ENCODE data around the gene NID2. TPM values are rescaled to one million over a fixed set of nuclear protein-coding genes. Genes with fewer than 3 reads are reported as not detected.

Gene NID2
- total RNA-seq, 1 experiment from 2014 or later, result 6.6 TPM

- H3K27ac Mint-ChIP-seq, result no peak overlapping the region; a peak in 1 of 7 replicates
- H3K79me2 ChIP-seq (ENCODE audit: insufficient read depth, low read length), result no peaks in the 10 kb centered on the region
Measured at GRCh38 chr14:51960866-51961265, 108.0 kb downstream of the NID2 start.

More at GRCh38 chr14:51960866-51961265, 108.0 kb downstream of the NID2 start:
- no peaks in the 10 kb centered on the region for H3K4me1 ChIP-seq (ENCODE audit: insufficient read depth, low read length)
- no peak overlapping the region for H3K4me2 ChIP-seq (ENCODE audit: insufficient read depth, insufficient read length, low read length)
- Mint-ChIP-seq H3K4me3 (no peak overlapping the region), H3K9me3 (peaks cover 19 to 25% of the 10 kb centered on the region in 2 experiments), H3K27me3 (ENCODE audit: low read depth) (no peaks in the 10 kb centered on the region), H3K36me3 (ENCODE audit: insufficient read depth in 1 of 3, low read depth in 3 of 3) (peaks cover 16 to 33% (median 19%) of the 10 kb centered on the region in 3 experiments), H3K4me1 (peaks cover 0 to 8% of the 10 kb centered on the region in 2 experiments; a peak in 1 of 4 replicates)
- no peak overlapping the region for H3K18ac ChIP-seq (ENCODE audit: insufficient read length, low read depth, low read length)
- no peak overlapping the region for H3K4ac ChIP-seq (ENCODE audit: low read depth, low read length)
- no peak for DNase-seq
- no peak overlapping the region for H4K5ac ChIP-seq (ENCODE audit: insufficient read length, low read depth, low read length)
- no peak overlapping the region for H4K8ac ChIP-seq (replicated peaks; ENCODE audit: insufficient read length, low read depth, low read length)
- no peak overlapping the region for H2AFZ ChIP-seq (ENCODE audit: low read length)
- H4K20me1 ChIP-seq (ENCODE audit: control insufficient read depth, insufficient read depth, insufficient read length), result no peaks in the 10 kb centered on the region
- H3K79me1 ChIP-seq (ENCODE audit: insufficient read depth, low read depth, low read length, poor library complexity, severe bottlenecking), result no peaks in the 10 kb centered on the region
- no peak overlapping the region for H3K56ac ChIP-seq (ENCODE audit: insufficient read length, low read depth, low read length)
- no peak for TF ChIP-seq CTCF (conservative IDR thresholded peaks at IDR 0.05)
- H2BK12ac ChIP-seq (ENCODE audit: insufficient read length, low read depth, low read length), result no peak overlapping the region
- no peak overlapping the region for H3K23ac ChIP-seq (ENCODE audit: insufficient read length, low read depth, low read length)
- no peak overlapping the region for H3K14ac ChIP-seq (ENCODE audit: insufficient read depth, low read length)
- no peaks in the 10 kb centered on the region for H3K23me2 ChIP-seq (ENCODE audit: insufficient read length, low read depth, low read length, poor library complexity, severe bottlenecking)
- no peak overlapping the region for H2BK120ac ChIP-seq (ENCODE audit: low read depth, low read length, poor library complexity, severe bottlenecking)
- no peak overlapping the region for H3K27ac ChIP-seq (ENCODE audit: insufficient read length, low read depth, low read length)
- no peak overlapping the region for H2AK5ac ChIP-seq (ENCODE audit: insufficient read length, low read length)
- H3K27me3 ChIP-seq (ENCODE audit: insufficient read depth, low read length), result no peaks in the 10 kb centered on the region
- H2BK15ac ChIP-seq (ENCODE audit: low read depth, low read length), result no peak overlapping the region
- no peak overlapping the region for H3K9ac ChIP-seq (ENCODE audit: extremely low read depth, insufficient read length, low read length)
- no peak overlapping the region for H2BK20ac ChIP-seq (ENCODE audit: low read depth, low read length, poor library complexity, severe bottlenecking)
- peaks cover 4% of the 10 kb centered on the region for H3K9me3 ChIP-seq (ENCODE audit: control insufficient read depth, low read depth, low read length)
- no peak overlapping the region for H3T11ph ChIP-seq (ENCODE audit: low read length)
- H4K91ac ChIP-seq (ENCODE audit: insufficient read length, low read depth, low read length), result no peak overlapping the region
- no peak overlapping the region for H2BK5ac ChIP-seq (ENCODE audit: insufficient read length, low read length)

Data from H9 (cell line).